ENCODE measurements around the gene FAM89A.

DNA sequence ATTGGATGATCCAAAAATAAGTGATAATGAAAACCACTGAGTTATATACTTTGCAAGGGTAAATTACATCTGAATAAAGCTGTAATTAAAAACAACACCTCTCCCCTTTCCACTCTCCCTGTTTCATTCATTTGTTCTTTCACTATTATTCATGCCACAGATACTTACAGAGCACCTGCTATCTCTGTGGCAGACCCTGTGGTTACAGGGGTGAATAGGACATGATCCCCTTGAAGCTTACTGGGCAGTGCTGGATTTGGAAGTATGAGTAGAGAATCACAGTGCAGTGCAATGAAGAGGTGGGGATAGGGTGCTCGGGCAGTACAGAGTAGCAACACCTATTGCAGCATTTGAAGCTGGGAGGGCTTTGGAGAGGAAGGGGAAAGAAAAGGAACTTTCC, 39.4 kb downstream of the FAM89A start:
- TF ChIP-seq, protein P1, sequence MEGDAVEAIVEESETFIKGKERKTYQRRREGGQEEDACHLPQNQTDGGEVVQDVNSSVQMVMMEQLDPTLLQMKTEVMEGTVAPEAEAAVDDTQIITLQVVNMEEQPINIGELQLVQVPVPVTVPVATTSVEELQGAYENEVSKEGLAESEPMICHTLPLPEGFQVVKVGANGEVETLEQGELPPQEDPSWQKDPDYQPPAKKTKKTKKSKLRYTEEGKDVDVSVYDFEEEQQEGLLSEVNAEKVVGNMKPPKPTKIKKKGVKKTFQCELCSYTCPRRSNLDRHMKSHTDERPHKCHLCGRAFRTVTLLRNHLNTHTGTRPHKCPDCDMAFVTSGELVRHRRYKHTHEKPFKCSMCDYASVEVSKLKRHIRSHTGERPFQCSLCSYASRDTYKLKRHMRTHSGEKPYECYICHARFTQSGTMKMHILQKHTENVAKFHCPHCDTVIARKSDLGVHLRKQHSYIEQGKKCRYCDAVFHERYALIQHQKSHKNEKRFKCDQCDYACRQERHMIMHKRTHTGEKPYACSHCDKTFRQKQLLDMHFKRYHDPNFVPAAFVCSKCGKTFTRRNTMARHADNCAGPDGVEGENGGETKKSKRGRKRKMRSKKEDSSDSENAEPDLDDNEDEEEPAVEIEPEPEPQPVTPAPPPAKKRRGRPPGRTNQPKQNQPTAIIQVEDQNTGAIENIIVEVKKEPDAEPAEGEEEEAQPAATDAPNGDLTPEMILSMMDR (IDR thresholded peaks at IDR 0.05): no peak
- TF ChIP-seq POLR2A (IDR thresholded peaks at IDR 0.05): no peak
